Caco-2 (cell line): ENCODE measurements around the gene TRPM4. TPM values are rescaled to one million over a fixed set of nuclear protein-coding genes. Genes with fewer than 3 reads are reported as not detected.

Experiments used
- BruUV-seq: library from RNA; stranded (reverse); fragments of 400-500 nt; replicated peaks from 2 replicates; lab custom pipeline; 2021; lab: Mats Ljungman, UMichigan
- CTCF ChIA-PET: fragments of 300-600 bp; sonication (Branson Sonifier 250); formaldehyde crosslinking; loops from one replicate; lab custom pipeline; 2022; ENCODE audit warnings: antibody characterized with exemption; lab: Charles Lee
- POLR2A ChIA-PET: fragments of 300-600 bp; sonication (Branson Sonifier 250); formaldehyde crosslinking; loops from one replicate; lab custom pipeline; 2022; ENCODE audit warnings: antibody characterized with exemption; lab: Charles Lee
- DNase-seq, 2 experiments: peaks; one replicate each; pipeline versions ENCODE4 v3.0.0 to v3.0.0-alpha.2; 2020 to 2022
- H3K27me3 ChIP-seq: replicated peaks from 2 replicates; pipeline ENCODE4 v1.6.0; 2011; ENCODE audit warnings: low read length; ENCODE audit not compliant: control insufficient read depth, insufficient read depth
- H3K36me3 ChIP-seq: 2 replicates; pipeline ENCODE4 v1.5.1; 2011; ENCODE audit warnings: low read length; ENCODE audit not compliant: control insufficient read depth, insufficient read depth
- H3K4me1 ChIP-seq: fragments of 250-450 bp; sonication (Bioruptor Pico); 2 replicates; pipeline ENCODE4 v1.5.1; 2020; ENCODE audit warnings: mild to moderate bottlenecking
- H3K4me3 ChIP-seq: 2 replicates; pipeline ENCODE4 v1.5.1; 2011; ENCODE audit warnings: low read depth, mild to moderate bottlenecking, control low read depth, low read length
- H3K9me3 ChIP-seq: fragments of 250-450 bp; sonication (Bioruptor Pico); 2 replicates; pipeline ENCODE4 v1.5.1; 2020; ENCODE audit warnings: mild to moderate bottlenecking, moderate library complexity
- H3K27ac Mint-ChIP-seq: one replicate; pipeline ENCODE4 v1.8.0; 2022; ENCODE audit warnings: mixed read lengths; ENCODE audit not compliant: unreplicated experiment
- H3K27me3 Mint-ChIP-seq: one replicate; pipeline ENCODE4 v1.8.0; 2022; ENCODE audit warnings: mixed read lengths; ENCODE audit not compliant: insufficient read depth, unreplicated experiment
- H3K36me3 Mint-ChIP-seq: one replicate; pipeline ENCODE4 v1.8.0; 2022; ENCODE audit warnings: mild to moderate bottlenecking, mixed read lengths; ENCODE audit not compliant: insufficient read depth, unreplicated experiment
- H3K4me1 Mint-ChIP-seq: one replicate; pipeline ENCODE4 v1.8.0; 2022; ENCODE audit warnings: low read depth, mixed read lengths; ENCODE audit not compliant: unreplicated experiment
- H3K4me3 Mint-ChIP-seq: one replicate; pipeline ENCODE4 v1.8.0; 2022; ENCODE audit warnings: mild to moderate bottlenecking, moderate library complexity, mixed read lengths; ENCODE audit not compliant: unreplicated experiment
- H3K9me3 Mint-ChIP-seq: one replicate; pipeline ENCODE4 v1.8.0; 2022; ENCODE audit warnings: mixed read lengths; ENCODE audit not compliant: unreplicated experiment
- CTCF ChIP-seq, 2 experiments: fragments of 200-600 bp in 1 of 2; IDR thresholded peaks; 1 replicate in 1 of 2; 2 replicates in 1 of 2; pipeline versions ENCODE4 v1.5.1 to v1.8.0; 2011 to 2022; ENCODE audit warnings: antibody characterized with exemption in 1 of 2, control low read depth in 1 of 2, inconsistent platforms in 1 of 2, low read depth in 1 of 2, low read length in 1 of 2, mild to moderate bottlenecking in 1 of 2, moderate library complexity in 1 of 2; ENCODE audit not compliant: insufficient read depth in 1 of 2, severe bottlenecking in 1 of 2, unreplicated experiment in 1 of 2
- intact Hi-C: fragments of 100-400 bp; cut with micrococcal nuclease; formaldehyde crosslinking; loops from one replicate; pipeline ENCODE4 v1.10.0; 2022; ENCODE audit not compliant: unreplicated experiment
- total RNA-seq: library from RNA; stranded (reverse); gene quantifications from 2 replicates; pipeline ENCODE4 v1.2.3, GENCODE V29; 2022

Gene TRPM4
- total RNA-seq, 1 experiment from 2014 or later, result 27.8 TPM

- H3K4me1 Mint-ChIP-seq, result peaks cover 6% of the 10 kb centered on the region
- ChIA-PET CTCF (no interaction called here), POLR2A (interaction anchor here (0.8 kb wide), 1 partner anchor 8 kb away, joined by 3 read pairs; no protein-coding TSS in a partner anchor)
- no peaks in the 10 kb centered on the region for H3K27me3 Mint-ChIP-seq
- TF ChIP-seq CTCF (IDR thresholded peaks at IDR 0.05; ENCODE audit: insufficient read depth in 1 of 2, low read depth in 1 of 2, low read length in 1 of 2, severe bottlenecking in 1 of 2, unreplicated experiment in 1 of 2), result no peak
- peaks cover 2% of the 10 kb centered on the region; the same call in 1 of the 2 replicates for H3K36me3 ChIP-seq
- no peak overlapping the region for H3K27ac Mint-ChIP-seq
- 0 out of 2 replicates have a peak, but pooled peaks cover 4% of the 10 kb centered on the region for H3K9me3 ChIP-seq
- peaks cover 25% of the 10 kb centered on the region for H3K36me3 Mint-ChIP-seq
- no peak for DNase-seq
- no peak overlapping the region for H3K4me3 ChIP-seq
- no TSS peak for BruUV-seq
- no peaks in the 10 kb centered on the region for H3K4me1 ChIP-seq
- peaks cover 3% of the 10 kb centered on the region for H3K9me3 Mint-ChIP-seq
- intact Hi-C loops, result no loop called here
- H3K4me3 Mint-ChIP-seq, result no peak overlapping the region
- no peaks in the 10 kb centered on the region for H3K27me3 ChIP-seq
These were observed 23.8 kb upstream of the TRPM4 start for GRCh38 chr19:49133621-49134454.

GRCh38 chr19:49135686-49136085, 21.9 kb upstream of the TRPM4 start:
- Mint-ChIP-seq H3K4me1 (no peaks in the 10 kb centered on the region), H3K9me3 (no peaks in the 10 kb centered on the region), H3K27ac (no peak overlapping the region), H3K27me3 (no peaks in the 10 kb centered on the region), H3K36me3 (peaks cover 21% of the 10 kb centered on the region), H3K4me3 (no peak overlapping the region)
- intact Hi-C loops, result no loop called here
- Histone ChIP-seq H3K27me3 (no peaks in the 10 kb centered on the region), H3K4me3 (no peak overlapping the region), H3K36me3 (no peaks in the 10 kb centered on the region; the same call in 1 of the 2 replicates), H3K9me3 (0 out of 2 replicates have a peak, but pooled peaks cover 4% of the 10 kb centered on the region), H3K4me1 (no peaks in the 10 kb centered on the region)
- DNase-seq, result no peak
- POLR2A ChIA-PET, result no interaction called here
- no peak for TF ChIP-seq CTCF (IDR thresholded peaks at IDR 0.05; ENCODE audit: insufficient read depth in 1 of 2, low read depth in 1 of 2, low read length in 1 of 2, severe bottlenecking in 1 of 2, unreplicated experiment in 1 of 2)
- CTCF ChIA-PET, result interaction anchor here (0.6 to 1.4 kb wide), 2 partner anchors 22 to 27 kb away, joined by 3 read pairs; no protein-coding TSS in a partner anchor
- no TSS peak for BruUV-seq

GRCh38 chr19:49136771-49137171, 20.8 kb upstream of the TRPM4 start:
- DNase-seq, result no peak
- H3K9me3 Mint-ChIP-seq, result no peaks in the 10 kb centered on the region
- no TSS peak for BruUV-seq
- H3K9me3 ChIP-seq, result 0 out of 2 replicates have a peak, but pooled peaks cover 4% of the 10 kb centered on the region
- no peak overlapping the region for H3K4me3 Mint-ChIP-seq
- H3K27me3 Mint-ChIP-seq, result no peaks in the 10 kb centered on the region
- POLR2A ChIA-PET, result no interaction called here
- no peaks in the 10 kb centered on the region; the same call in 1 of the 2 replicates for H3K36me3 ChIP-seq
- no peak overlapping the region for H3K27ac Mint-ChIP-seq
- no peaks in the 10 kb centered on the region for H3K4me1 Mint-ChIP-seq
- H3K36me3 Mint-ChIP-seq, result peaks cover 21% of the 10 kb centered on the region
- no peaks in the 10 kb centered on the region for H3K4me1 ChIP-seq
- intact Hi-C loops, result no loop called here
- no peak for TF ChIP-seq CTCF (IDR thresholded peaks at IDR 0.05; ENCODE audit: insufficient read depth in 1 of 2, low read depth in 1 of 2, low read length in 1 of 2, severe bottlenecking in 1 of 2, unreplicated experiment in 1 of 2)
- CTCF ChIA-PET, result interaction anchor here (1.4 kb wide), 1 partner anchor 23 kb away, joined by 3 read pairs; no protein-coding TSS in a partner anchor
- no peaks in the 10 kb centered on the region for H3K27me3 ChIP-seq
- H3K4me3 ChIP-seq, result no peak overlapping the region
